Ecto neural progenitor cell (in vitro differentiated cells): ENCODE results near the gene VPS8.

Source experiments
- DNase-seq: peaks from one replicate; pipeline ENCODE4 v3.0.0-alpha.2; 2018; ENCODE audit warnings: low spot score

VPS8 gene

GRCh38 chr3:184784731-184785500 is 27.1 kb upstream of the VPS8 start:
- no peak for DNase-seq

DNA sequence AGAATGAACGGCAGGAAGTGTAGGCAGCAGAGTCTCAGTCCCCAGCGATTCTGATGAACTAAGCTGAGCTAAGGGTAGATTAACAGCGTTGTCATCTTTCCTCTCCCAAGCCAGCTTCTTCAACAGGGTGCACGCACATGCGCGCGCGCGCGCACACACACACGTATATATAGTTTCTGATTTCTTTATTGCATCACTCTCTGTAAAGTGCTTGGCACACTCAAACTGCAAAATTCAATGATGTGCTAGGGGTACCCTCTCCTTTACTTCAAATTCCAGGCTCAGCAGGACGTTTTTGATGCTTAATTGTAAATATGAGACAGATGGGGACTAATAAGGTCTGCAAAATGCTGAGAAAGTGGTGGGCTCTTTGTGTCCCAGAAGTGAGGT is 26.1 kb upstream of the VPS8 start:
- DNase-seq = no peak

DNA sequence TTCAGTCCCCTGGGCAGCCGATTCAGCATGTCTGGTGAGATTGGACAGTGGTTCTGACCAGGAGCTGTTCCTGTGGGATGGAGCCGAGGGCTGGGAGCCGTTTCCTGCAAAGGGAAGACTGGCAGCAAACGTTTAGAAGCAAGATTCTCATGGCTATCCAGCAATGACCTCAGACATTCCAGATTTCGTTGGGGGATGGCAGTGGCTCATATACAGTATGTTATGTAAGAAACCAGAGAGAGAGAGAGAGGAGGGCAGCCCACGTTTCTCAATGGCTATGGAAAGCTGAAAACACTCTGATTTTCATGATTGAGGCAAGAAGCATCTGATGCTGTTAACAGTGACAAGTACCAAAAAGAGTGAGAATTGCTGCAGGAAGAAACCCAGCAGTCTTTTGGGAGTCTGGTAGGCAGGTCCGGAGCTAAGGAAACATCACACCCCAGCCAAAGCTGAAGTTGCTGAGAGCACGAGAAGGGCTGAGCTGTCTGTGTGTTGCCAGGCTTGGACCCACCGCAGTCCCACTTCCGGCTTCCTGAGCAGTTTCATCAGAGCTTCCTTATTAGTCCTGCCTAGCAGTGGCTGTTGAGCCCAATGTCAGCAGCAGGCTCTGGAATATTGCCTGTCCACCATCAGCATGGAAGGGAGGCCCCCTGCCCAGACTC is 25.6 kb upstream of the VPS8 start:
- no peak for DNase-seq

DNA sequence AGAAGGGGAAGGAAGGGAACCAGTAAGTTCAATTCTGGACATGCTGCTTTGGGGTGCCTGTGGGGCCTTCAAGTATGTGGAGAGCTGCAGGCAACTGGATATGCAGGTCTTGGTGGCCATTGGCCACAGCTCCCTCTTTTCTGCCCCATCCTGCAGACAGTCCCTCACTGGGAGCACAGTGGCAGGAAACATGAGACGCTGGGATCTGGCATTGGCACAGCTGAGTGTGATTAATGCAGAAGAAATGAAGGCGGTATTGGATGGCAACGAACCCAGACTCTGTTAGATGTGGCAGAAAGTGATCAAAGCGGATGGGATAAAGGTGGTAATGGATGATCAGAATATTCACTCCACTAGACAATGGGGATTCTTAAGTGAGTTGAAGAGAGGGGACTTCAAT is 23.2 kb upstream of the VPS8 start:
- no peak for DNase-seq

- no peak for DNase-seq
These were observed 22.5 kb upstream of the VPS8 start for GRCh38 chr3:184789314-184789998.

DNA sequence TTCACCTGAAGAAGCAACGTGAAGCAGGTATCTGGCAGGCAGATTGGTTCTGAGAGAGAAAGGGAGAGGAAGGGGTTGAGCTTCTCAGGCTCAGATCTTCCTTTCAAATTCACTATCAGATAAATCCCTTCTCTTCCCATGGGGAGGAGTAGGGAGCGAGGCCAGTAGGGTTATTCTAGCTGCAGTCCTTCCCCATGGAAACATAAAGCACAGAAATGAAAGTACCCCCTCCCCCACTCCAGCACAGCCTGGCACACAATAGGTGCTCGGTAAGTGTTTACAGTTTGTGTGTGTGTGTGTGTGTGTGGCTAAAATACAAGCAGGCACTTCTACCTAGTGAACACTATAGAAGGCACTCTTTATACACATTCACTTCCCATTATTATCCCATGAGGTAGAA is 20.8 kb upstream of the VPS8 start:
- DNase-seq = no peak

GRCh38 chr3:184795522-184796190 is 16.3 kb upstream of the VPS8 start:
- DNase-seq = peak; percentile 56

- no peak for DNase-seq
These were observed 15.4 kb upstream of the VPS8 start for GRCh38 chr3:184796551-184796950.

DNA sequence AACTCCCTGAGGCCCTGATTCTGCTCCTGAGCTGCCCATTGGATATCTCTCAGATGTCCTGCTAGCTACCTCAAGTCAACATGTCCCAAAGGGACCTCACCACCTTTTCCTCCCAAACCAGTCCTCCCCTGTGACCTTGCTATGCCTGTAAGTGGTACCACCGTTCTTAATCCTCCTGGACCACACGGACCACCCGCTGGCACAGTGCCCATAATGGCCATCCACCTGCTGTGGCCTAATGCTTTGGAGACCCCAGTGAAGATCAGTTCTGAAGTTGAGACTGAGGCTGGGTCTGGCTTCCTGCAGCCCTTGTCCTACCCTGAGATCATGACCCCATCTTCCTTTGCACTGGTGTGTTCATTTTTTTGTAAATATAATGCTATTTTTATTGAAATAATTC is 15.0 kb upstream of the VPS8 start:
- DNase-seq = no peak

DNA sequence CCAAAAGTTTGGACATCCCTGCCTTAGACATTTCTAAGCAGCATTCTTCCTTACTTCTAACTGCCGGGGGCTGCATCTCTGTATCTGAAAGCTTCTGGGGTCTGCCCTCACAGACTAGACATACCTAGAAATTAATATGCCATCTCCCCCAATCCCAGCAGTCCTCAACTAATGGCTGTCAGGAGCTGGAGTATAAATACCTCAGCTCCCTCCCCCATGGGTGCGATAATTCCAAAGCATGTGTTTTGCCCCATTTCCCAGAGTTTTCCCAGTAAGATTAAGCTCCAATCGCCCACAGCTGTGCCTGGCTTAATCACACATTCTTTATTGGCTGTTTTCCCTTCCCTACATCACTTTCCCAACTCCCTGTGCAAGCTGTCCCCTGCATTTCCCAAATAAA is 13.8 kb upstream of the VPS8 start:
- DNase-seq = no peak

DNA sequence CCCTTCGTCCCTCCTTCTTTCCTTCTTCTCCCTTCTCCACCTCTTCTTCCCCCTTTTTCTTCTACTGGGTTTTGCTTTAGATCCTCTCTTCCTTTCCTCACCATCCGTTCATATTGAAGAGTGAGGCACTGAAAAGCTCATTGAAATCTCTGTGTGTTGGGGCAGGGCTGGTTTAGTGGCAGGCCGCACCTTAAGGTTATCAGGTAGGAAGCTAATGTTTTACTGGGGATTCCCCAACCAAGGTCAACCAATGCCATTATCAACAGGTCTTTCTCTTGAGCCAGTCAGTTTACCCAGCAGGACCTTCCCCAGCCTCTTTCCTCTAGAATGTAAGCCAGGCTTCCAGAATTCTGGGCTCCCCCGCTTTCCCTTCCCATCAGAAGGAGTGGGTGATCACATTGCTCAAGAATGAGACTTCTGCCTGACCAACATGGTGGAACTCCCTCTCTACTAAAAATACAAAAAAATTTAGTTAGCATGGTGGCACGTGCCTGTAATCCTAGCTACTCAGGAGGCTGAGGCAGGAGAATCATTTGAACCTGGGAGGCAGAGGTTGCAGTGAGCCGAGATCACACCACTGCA is 11.5 kb upstream of the VPS8 start:
- no peak for DNase-seq

GRCh38 chr3:184801241-184801785 is 10.7 kb upstream of the VPS8 start:
- no peak for DNase-seq

GRCh38 chr3:184802150-184802549 is 9.8 kb upstream of the VPS8 start:
- no peak for DNase-seq

GRCh38 chr3:184804801-184805200 is 7.2 kb upstream of the VPS8 start:
- no peak for DNase-seq

- DNase-seq = no peak
These were observed 6.5 kb upstream of the VPS8 start for GRCh38 chr3:184805351-184806038.

- no peak for DNase-seq
These were observed 5.2 kb upstream of the VPS8 start for GRCh38 chr3:184806567-184807271.

- DNase-seq = no peak
These were observed 4.4 kb upstream of the VPS8 start for GRCh38 chr3:184807549-184807948.

DNA sequence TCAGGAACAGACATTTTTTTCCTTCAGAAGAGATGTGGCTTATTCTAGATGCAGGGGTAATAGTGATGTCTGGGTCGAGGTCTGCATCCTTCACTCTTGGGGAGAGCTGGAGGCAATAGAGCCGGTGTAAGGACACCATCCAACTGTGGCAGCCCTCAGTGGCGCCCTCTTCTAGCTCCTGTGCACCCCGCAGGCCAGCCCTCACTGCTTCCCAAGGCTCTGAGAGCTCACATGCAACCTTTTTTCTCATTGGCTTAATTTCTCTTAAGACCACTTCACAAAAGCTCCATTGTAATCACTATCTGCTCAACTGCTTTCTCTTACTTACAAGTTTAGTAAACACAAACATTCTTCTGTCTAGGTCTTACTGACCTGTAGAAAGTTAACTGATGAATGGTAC is 3.9 kb upstream of the VPS8 start:
- DNase-seq = peak; percentile 62

- no peak for DNase-seq
These were observed 1.8 kb upstream of the VPS8 start for GRCh38 chr3:184810146-184810545.

GRCh38 chr3:184811034-184811433 is 932 bp upstream of the VPS8 start:
- DNase-seq = no peak

GRCh38 chr3:184811663-184811998 is 335 bp upstream of the VPS8 start:
- no peak for DNase-seq
